GM19463 (cell line): Measurements from ENCODE around the gene NCMAP.

Experiments used
- ATAC-seq: cut with Tn5 transposase; IDR thresholded peaks from one replicate; pipeline ENCODE4 v1.9.1; 2021; ENCODE audit warnings: mild to moderate bottlenecking, moderate library complexity; ENCODE audit not compliant: unreplicated experiment

The NCMAP gene

DNA sequence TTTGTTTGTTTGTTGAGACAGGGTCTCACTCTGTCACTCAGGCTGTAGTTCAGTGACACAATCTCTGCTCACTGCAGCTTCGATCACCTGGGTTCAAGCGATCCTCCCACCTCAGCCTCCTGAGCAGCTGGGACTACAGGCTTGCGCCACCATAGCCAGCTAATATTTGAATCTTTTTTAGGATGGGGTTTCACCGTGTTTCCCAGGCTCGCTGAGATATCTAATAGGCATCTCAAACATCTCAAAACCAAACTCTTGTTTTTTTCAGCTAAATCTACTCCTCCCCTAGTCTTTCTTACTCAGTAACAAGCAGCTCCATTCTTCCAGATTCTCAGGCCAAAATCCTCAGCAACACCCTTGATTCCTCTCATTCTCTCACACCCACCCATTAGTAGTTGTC, 65.2 kb downstream of the NCMAP start:
- ATAC-seq = no peak

DNA sequence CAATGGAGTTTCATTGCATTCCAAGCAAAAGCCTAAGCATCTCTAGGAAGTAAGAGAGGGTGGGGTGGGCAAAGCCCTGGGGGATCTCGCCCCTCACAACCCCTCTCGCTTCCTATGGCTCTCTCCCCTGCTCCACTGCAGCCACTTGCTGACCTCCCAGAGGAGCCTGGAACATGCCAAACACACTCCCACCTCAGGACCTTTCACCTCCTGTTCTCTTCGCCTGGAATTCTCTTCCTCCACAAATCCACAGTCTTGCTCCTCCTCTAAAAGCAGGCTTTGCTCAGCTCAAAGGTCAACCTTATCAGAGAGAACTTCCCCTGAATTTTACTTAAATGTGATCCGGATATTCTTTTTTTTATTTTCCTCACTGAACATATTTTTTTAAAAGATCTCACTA, 66.3 kb downstream of the NCMAP start:
- ATAC-seq = no peak

DNA sequence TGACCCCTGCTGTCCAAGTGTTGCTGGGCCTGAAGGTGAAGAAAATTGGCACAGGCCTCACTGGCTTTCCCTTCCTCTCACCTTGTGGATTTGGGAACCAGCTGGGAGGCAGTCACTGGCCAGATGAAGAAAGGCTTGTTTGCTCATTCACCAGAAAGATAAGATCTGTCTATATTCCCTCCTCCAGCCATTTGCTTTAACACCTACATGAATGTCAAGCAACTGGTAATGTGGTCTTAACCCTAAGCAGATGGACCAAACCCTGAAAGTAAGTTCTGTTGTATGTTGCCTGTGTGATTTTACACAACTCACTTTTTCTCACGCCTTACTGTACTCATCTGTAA, 76.9 kb downstream of the NCMAP start:
- ATAC-seq = no peak

DNA sequence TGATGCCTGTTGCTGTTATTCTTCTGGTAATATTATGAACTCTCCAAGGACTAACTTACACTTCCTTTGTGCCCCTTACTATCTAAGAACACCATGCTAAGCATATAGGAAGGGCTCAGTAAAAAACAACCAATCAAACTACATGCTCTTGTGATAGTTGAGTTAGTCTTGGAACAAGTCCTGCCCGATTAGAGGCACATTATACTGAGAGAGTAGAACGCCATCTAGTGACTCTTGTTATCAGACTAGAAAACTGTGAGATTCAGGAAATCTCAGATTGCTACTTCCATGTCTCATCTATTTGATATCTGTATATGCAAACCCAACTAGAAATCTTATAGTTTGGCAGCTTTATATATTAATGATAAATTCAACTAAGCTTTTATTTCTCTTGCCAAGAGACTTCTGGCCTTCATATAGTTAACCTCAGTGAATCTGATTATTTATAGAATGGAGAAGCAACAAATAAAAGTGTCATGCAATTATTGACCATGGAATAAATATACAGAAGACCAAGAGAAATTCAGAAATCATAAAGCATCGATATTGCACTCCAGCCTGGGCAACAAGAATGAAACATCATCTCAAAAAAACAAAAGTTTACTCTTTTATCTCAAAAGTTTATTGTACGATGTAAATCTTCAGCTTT, 79.4 kb downstream of the NCMAP start:
- ATAC-seq = no peak

DNA sequence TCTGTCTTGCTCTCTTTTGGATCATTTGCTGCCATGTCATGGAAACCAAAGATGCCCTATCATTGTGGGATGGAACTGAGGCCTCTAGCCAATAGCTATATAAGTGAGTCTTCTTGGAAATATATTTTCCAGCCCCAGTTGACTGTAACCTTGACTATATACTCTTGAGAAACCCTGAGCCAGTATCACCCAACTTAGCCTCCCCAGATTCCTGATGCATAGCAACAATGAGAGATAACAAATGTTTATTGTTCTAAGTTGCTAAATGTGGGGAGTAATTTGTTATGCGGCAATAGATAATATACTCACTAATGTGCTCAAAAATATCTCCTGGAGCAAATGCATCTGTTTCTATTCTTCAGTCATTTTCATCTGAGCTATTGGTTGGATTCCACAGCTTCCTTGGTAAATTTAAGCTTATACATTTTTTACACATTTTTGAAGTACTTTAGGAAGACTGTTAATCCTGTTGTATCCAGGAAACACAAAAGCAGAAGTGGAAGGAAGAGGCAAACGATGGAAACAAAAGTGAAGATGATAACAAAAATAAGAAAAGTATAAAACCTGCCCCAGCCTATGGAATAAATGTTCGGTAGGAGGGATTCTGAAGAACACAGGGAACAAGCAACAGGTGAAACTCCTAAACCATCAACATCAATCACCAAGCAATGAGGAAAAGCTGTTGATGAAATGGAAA, 80.9 kb downstream of the NCMAP start:
- no peak for ATAC-seq

DNA sequence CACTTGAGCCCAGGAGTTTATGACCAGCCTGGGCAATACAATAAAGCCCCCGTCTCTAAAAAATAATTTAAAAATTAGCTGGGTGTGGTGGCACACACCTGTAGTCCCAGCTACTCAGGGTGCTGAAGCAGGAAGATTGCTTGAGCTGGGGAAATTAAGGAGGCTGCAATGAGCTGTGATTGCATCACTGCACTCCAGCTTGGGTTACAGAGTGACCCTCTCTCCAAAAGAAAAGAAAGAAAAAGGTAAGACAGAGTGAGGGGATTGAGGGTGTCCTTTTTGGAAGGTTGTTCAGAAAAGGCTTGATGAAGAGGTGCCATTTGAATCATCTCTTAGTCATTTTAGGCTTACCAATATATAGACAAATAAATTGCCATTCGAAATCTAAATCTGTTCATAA, 83.2 kb downstream of the NCMAP start:
- no peak for ATAC-seq

DNA sequence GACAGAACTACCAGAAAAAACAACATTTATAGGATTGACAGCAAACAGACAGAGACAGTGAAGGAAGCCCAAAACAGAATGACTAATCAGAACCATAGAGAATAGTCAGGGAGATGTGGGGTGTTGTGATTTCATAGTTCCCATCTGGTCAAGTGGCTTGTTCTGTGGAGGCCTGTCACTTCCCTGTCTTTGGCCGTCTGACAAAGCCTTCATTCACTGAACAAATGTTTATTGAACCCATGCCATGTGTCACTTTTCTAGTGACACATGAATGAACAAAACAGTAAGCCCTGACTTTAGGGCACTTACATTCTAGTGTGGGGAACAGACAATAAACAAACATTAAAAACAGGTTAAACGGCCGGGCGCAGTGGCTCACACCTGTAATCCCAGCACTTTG, 84.0 kb downstream of the NCMAP start:
- ATAC-seq = no peak

DNA sequence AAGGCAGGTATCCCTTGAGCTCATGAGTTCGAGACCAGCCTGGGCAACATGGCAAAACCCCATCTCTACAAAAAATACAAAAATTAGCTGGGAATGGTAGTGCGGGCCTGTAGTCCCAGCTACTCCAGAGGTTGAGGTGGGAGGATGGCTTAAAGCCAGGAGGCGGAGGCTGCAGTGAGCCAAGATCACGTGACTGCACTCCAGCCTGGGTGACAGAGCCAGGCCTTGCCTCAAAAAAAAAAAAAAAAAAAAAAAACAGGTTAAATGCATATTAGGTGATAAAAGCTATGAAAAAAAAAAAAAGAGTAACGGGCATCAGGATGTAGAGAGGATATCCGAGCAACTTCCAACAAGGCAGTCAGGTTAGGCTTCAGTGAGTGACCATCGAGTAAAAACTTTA, 84.4 kb downstream of the NCMAP start:
- no peak for ATAC-seq

DNA sequence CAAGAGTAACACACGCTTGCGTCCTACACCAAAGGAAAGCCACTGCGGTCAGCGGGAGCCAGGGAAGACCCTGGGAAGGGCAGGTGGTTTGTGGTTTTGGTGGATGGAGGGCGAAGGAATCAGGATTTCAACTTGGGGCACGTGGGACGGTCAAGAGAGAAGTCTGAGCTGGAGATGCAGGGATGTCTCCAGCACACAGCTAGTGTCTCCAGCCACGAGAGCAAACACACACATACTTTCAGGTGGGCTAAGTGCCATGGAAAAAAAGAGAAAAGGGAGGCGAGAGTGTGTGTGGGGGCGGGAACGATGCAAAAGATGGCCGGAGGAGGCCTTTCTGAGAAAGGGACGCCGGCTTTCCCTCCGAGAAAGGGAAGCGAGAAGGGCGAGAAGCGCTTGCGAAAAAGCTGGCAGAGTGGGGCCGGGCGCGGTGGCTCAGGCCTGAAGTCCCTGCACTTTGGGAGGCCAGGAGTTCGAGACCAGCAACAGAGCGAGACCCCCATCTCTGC, 85.8 kb downstream of the NCMAP start:
- no peak for ATAC-seq

DNA sequence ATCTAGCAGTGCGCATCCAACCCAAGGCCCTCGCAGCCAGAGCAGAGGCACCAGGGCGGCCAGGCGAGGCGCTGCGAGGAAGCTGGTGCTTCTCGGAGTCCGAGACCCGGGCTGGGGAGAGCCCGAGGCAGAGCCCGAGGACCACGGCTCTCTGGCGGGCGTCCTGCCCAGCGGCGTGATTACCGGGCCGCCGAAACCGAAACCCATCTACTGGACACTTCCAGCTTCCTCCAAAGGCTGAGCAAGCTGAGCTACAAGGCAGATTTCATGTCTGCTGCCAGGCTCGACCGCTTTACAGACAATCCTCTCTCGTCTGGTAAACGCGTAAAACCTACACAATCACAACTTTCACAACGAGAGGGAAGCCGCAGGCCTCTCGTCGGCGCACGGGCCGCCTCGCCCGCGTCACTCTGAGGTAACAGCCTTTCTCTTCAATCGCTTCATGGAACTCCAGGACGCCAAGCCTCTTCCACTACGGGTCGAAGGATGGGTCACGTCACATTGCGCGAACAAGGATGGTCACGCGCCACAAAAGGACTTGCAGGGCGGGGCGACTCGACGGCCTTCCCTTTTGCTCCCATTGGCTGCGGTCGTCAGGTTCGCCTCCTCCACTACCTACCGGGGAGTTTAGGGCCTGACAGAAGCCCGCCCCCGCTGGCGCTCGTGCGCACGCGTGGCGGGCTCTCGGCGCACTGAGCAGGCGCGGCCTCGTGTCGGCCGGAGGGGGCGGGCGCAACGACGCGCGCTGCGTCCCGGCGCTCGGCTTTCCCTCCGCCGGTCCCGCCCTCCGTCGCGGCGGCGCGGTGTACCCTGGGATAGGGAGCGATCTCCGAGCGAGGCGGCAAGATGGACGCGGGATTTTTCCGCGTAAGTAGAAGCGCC, 86.8 kb downstream of the NCMAP start, which contains the start of gene SRRM1:
TSS of gene SRRM1 (plus strand) at position 822 of the 882 bp plus-strand sequence. CDS start at position 847, 25 bp downstream.
- peak; percentile 87 for ATAC-seq

DNA sequence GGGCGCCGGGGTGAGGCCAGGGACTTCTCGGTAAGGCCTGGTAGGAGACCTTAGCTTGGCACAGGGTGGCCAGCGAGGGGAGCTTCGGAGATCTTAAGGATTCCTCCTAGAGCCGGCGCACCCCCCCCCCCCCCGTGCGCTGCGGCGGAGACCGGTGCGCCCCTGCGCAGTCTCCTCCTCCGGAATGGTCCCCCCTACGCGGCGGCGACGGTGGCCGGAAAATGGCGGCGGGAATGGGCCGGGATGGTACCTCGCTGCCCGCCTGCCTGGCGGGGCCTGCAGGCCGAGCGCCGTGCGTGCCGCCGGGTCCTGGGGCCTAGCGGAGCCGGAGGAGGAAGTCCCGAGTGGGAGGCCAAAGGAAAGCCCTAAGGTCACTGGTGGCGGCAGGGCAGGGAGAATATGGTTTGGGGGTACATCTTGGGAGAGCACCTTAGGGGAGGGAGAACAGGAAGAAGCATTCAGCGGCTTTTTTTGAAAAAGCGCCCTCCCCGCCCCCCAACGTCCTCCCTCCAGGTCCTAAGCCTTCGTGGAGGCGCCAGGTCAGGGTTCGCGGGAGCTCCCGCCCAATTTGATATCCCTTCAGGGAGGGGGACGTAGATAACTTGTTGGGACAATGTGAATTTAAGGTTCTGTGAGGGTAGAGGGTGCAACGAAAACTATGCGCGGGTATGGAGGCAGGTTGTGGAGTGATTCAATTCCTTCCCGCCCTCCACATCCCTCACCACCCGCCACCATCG, 87.6 kb downstream of the NCMAP start:
- ATAC-seq = peak; percentile 9

DNA sequence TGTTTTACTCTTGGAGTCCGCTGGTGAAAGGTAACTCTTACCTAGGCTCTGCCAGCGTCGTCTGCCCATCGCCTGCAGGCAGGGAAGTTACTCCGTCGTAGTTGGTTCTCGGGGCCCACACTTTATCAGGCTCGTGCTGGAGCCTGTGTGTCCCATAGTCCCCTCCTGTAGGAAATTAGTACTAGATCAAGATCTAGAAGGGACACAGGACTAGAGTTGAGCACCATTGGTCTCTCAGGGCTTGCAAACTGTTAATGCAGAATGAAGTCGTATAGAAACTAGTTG, 88.2 kb downstream of the NCMAP start:
- no peak for ATAC-seq

DNA sequence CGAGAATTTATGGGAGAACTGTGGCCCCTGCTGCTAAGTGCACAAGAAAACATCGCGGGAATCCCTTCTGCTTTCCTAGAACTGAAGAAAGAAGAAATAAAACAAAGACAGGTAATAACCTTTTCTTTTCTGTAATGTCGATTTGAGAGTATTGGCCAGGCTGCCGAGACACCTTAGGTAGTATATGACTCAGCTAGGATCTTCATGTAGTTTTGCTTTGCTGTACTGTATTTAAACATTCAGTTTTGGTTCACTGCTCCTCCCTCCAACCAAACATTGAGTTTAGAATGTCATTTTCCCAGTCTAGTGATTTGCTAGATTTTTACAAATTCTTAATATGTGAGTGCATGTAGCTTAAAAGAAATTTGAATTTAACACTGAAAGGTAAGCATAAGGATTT, 93.0 kb downstream of the NCMAP start:
- ATAC-seq = no peak

DNA sequence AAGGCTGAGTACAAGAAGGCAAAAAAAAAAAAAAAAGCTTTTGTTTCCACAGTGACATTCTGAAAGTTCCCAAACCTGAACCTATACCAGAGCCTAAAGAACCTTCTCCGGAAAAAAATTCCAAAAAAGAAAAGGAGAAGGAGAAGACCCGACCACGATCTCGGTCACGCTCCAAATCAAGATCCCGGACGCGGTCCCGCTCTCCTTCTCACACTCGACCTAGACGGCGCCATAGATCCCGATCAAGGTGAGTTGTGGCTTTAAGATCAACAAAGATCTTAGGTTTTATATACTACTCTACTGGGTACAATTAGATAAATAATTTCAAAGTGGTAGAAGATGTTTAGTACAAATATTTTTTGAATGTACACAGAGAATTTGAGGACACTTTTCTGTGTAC, 96.5 kb downstream of the NCMAP start:
- no peak for ATAC-seq

DNA sequence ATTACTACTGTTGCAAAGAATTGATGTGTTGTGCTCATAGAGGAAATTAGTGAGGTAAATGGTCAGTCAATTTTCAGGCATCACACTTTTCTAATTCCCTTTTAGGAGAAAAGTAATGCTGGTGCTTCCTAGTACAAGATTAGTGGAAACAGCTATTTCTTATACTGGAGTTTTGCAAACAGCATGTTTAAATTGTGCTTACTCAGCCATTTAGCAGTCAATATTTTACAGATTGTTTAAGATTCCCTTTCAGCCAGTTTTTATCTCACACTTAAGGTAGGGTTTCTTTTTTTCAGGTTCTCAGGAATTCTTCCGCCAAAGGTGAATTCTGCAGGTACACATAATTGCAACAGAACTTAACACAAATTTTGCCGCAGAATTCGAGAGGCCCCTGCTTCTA, 98.1 kb downstream of the NCMAP start:
- ATAC-seq = no peak

DNA sequence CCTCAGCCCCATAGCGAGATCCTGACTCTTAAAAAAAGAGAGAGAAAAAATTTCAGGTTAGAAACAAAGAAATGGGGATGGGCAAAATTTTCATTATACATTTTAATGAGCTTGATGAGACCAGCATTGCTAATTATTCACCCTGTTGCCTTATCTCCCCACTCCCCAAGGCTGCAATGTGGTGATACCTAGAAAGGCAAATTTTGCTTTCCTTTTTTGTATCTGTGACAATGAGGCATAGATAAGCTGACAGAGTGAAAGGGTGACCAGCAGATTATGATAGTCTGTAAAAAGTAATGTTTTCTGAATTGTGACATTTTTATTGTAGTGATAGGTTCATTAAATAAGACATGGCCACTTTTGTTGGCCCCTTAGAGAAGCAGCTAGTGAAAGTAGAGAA, 100.2 kb downstream of the NCMAP start:
- no peak for ATAC-seq

DNA sequence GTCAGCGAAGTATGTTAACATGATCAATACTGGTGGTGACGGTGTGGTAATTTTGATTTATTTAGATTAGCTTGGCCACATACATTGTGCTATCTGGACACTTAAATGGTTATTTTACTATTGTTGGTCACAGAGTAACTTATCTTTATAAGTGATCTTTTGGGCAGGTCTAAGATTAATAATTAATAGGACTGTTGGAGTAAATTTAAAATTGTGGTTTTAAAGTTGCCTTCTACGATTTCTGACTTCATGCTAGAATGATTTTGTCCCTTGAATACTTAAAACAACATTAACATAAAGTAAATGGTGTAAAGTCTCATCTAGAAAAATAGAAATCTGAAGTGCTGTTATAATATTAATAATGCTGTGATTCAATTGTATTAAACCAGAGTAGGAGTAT, 101.9 kb downstream of the NCMAP start:
- no peak for ATAC-seq
